ENCODE measurements around the gene VPS11.

VPS11 gene

DNA sequence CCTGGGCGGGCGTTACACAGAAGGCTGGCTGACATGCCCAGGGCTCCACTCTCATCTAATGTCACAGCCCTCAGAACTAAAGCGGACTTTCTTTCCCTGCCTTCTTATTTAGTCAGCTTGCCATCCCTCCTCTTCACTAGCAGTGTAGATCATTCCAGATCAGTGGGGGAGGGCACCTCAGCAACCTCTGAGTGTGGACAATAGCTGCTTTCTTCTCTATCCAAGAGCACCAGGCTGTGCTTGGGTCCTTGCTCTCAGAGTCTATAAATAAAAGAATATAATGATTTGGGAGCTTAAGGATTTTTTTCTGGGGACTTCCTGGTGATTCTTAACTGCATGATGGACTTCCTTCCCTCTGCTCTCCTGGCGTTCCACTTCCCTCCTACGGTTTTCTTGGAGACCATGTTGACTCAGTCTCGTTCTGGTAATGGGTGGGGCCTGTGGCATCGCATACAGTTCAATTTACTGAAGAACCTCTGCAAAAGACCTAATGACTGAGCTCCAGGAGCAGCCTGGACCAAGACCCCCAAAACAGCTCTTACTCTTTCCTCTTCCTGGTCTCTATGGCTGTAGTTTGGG, 14.2 kb downstream of the VPS11 start:
- DNase-seq (ENCODE audit: low read depth): no peak

DNA sequence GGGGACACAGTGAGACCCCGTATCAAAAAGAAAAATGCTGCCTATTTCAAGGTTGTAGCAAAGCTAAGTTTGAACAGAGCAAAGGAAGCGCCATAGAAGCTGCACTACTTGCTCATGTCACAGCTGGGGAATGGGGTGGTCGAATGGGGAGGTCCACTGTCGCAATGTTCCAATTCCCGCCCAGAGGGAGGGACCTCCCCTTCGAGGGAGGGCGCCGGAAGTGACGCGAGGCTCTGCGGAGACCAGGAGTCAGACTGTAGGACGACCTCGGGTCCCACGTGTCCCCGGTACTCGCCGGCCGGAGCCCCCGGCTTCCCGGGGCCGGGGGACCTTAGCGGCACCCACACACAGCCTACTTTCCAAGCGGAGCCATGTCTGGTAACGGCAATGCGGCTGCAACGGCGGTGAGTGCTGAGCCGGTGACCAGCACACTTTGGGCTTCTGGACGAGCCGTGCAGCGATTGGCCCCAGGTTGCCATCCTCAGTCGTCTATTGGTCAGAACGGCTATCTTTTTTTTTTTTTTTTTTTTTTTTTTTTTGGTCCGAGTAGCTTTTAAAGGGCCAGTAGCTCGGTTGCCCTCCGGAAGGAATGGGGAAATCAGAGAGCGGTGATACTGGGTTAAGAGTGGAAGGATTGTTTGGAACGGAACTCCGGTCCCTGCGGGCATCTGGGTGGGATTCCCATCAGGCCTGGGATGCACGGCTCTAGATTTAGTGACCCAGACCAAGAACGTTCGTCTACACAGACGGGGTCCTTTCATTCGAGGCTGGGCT, 17.2 kb downstream of the VPS11 start, which contains the start of gene HMBS:
Gene HMBS, plus strand, starts transcription at position 219 of the 774 bp plus-strand sequence. Its CDS starts 153 bp downstream, at position 372.
- DNase-seq (ENCODE audit: low read depth): peak; percentile 89

DNA sequence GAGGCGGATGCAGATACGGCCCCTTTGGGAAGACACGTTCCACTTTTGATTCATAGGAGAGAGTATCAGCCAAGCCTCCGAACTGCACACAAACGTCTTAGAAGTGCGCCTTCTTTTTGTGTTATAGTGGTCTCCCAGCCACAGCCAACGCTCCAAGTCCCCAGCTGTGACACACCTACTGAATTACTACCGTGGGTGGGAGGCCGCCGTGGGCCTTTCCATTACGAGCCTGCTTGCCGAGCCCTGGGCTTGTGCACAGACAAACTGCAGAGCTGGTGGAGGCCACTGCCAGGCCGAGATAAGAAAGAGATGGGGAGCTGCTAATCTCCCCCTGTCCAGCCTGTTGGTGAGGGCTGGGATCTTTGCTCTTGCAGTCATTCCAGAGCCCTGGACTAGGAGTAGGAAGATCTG, 17.8 kb downstream of the VPS11 start:
- no peak for DNase-seq (ENCODE audit: low read depth)

DNA sequence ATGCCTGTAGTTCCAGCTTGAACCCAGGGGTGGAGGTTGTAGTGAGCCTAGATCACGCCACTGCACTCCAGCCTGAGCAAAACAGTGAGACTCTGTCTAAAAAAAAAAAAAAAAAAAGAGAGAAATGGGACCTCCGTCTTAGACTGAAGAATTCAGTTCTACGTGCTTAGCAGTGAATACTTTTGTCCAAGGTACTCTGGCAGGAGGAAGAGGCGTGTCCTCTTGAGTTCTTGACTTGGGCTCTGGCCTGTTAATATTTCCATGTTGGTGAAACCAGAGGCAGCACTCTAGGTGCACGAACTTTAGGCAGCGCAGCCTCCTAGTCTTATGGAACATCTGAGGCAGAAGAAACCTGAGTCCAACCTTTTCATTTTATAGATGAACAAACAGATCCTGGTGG, 19.5 kb downstream of the VPS11 start:
- DNase-seq (ENCODE audit: low read depth): no peak

GRCh38 chr11:119087747-119088241, 20.2 kb downstream of the VPS11 start:
- DNase-seq (ENCODE audit: low read depth): no peak

DNA sequence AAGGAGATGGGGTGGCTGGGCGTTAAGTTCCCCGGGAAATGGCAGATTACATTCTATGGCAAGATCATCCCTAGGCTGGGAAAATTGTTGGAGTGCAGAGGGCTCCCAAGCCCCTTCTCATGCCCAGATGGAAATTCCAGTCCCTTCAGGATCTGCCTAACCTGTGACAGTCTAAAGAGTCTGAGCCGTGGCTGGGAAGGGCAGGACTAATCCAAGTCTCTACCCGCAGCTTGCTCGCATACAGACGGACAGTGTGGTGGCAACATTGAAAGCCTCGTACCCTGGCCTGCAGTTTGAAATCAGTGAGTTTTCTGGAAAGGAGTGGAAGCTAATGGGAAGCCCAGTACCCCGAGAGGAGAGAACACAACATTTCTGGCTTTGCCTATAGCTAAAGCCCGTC, 20.8 kb downstream of the VPS11 start:
- no peak for DNase-seq (ENCODE audit: low read depth)

DNA sequence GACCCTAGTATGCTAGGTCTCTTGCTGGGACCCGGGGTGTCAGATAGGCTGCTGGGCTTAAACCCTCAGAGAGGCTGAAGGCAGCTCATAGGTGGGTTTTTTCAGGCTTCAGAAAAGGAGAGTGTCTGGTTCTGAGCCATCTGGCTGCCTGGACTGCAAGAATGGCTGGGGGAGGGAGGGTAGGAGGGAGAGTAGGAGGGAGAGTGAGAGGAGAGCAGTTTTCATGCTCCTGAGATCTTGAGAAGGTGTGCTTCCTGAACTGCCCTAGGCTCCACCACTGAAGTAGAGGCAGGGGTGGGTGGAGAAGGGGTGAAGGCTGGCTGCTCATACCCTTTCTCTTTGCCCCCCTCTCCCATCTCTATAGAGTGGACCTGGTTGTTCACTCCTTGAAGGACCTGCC, 21.7 kb downstream of the VPS11 start:
- DNase-seq (ENCODE audit: low read depth): no peak

- no peak for DNase-seq (ENCODE audit: low read depth)
These were observed 23.6 kb downstream of the VPS11 start for GRCh38 chr11:119091178-119091577.

GRCh38 chr11:119091966-119092879, 24.6 kb downstream of the VPS11 start:
- no peak for DNase-seq (ENCODE audit: low read depth)

DNA sequence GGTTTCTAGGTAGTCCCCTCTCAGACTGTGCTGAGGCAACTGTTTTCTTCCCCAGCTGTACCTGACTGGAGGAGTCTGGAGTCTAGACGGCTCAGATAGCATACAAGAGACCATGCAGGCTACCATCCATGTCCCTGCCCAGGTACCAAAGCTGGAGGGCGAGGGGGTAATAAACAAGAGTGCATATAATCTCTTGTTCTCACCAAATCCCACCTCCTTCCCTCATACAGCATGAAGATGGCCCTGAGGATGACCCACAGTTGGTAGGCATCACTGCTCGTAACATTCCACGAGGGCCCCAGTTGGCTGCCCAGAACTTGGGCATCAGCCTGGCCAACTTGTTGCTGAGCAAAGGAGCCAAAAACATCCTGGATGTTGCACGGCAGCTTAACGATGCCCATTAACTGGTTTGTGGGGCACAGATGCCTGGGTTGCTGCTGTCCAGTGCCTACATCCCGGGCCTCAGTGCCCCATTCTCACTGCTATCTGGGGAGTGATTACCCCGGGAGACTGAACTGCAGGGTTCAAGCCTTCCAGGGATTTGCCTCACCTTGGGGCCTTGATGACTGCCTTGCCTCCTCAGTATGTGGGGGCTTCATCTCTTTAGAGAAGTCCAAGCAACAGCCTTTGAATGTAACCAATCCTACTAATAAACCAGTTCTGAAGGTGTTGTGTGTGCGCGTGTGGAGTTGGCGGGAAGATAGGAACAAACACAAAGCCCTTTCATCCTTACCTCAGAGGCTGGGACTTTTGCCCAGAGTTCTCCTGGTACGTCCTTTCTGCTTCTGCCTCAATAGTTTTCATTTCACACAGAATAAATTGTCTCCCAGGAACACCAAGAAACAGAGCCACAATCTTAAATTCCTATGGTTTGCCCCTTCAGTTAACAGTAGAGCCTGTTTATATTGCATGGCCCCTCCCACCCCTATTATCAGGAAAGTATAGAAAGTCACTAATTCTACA, 25.5 kb downstream of the VPS11 start:
- no peak for DNase-seq (ENCODE audit: low read depth)

DNA sequence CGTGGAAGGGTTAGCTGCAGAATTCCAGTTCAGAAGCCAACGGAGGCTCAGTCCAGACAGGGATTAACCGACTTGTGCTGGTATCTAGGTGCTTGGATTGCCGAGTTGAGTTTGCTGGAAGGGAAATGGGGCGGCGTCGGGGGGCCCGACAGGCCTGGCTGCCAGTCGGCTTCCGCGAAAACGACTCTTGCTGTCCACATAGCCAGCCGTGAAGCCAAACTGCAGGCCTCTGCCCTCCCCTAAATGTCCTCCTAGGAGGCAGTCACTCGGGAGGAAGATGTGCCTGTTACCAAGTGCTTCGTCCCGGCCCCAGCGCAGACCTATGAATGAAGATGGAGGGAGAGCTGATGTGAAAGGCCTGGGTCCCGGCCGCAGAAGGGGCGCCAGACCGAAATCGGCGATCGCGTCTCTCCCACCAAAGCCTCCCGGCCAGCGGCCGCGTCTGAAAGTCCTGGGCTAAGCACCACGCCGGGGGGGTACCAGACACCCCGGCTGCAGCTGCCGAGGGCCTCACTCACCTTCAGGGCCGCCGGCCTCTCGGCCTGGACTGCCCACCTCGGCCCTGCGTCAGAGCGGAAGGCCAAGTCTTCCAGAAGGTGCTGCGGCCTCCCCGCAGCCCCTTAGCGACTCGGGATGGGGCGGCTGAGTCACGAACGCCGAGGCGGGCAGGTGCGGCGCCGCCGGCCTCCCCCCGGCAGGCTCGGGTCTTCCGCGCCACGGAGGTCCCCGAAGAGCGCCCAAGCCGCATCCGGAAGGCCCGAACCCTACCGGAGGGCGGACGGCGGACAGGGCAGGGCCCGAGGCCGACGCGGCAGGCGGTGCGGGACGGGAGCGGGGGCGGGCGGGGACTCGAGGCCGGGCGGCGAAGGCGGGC, 26.6 kb downstream of the VPS11 start:
- DNase-seq (ENCODE audit: low read depth): no peak

DNA sequence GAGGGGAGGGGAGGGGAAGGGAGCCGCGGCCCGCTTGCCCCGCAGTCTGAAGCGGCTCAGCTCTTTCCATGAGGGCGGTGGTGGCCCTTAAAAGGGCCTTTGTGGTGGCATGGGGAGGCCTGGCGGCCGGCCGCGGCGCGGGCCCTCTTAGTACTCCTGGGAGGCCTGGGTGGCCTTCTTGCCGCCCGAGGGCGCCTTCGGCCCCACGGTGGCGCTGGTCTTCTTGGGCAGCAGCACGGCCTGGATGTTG, 27.1 kb downstream of the VPS11 start:
- DNase-seq (ENCODE audit: low read depth): no peak

GRCh38 chr11:119095066-119095880, 27.7 kb downstream of the VPS11 start:
- peak; percentile 98 for DNase-seq (ENCODE audit: low read depth)

GRCh38 chr11:119099711-119100110, 32.1 kb downstream of the VPS11 start:
- DNase-seq (ENCODE audit: low read depth): no peak

- no peak for DNase-seq (ENCODE audit: low read depth)
These were observed 32.8 kb downstream of the VPS11 start for GRCh38 chr11:119100246-119100970.

DNA sequence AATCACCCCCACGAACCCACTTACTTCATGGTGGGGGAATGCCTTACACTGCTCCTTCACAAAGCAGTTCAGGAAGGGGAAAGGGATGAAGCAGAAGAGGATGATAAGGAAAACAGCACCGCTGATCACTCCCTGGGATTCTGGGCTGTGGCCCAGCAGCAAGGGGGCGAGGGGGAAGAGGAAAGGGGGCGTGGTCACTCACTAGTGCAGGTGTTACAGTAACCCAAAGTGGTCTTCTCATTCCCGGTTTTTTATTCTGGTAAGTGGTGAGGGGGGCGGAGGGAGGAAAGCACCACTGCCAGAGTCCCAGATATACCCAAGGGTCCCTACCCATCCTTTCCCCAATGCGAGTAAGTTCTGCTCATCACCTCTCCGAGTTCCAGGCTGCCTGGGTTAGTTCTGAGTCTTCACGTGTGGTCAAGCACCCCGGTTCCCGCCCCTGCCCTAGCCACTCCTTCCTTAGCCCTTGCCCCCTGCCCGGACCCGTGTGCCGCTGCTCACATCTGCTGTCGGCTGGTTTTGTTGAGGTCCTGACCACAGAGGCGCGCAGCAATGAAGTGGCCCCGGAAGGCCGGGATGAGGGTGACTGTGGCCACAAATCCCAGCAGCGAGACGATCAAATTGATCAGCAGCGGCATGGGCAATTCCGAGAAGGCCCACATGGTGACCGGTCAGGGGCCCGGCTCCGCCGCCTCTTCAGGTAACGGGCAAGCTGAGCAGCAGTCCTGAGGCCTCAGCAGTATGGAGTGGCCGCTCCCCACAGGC, 33.6 kb downstream of the VPS11 start:
- DNase-seq (ENCODE audit: low read depth): no peak

DNA sequence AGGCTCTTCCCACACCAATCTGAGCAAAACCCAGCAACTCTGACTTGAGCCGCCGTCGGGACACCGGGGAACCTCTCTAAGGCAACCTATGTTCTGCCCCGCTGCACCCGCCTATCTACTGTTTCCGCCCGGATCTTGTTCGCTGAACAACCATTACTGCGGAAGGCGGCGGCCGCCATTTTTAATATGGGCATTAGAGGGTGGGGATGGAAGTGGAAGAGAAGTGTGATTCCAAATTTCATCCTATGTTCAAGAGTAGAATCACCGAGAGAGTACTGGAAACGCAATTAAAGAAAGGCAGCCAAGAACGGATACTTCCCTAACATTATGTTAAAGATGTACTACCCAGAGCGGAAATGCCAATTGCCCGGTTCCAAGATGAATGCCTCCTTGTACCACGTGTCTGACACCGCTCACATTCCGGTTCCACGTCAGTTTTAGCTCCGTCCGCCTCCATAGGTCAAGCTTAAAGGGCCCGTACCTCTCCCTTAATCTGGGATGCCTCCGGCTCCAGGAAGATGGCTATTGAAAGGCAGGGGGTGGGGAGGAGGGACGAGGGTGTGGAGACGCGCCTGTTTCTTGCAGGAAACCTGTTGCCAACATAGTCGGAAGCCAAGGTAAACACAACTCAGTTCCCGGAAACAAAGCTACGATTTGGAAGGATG, 34.3 kb downstream of the VPS11 start, which contains the start of gene DPAGT1:
Gene DPAGT1, minus strand, starts transcription at position 95 of the 665 bp plus-strand sequence. CDS start 198 bp downstream, outside the sequence.
- peak; percentile 75 for DNase-seq (ENCODE audit: low read depth)
